Astrocyte (in vitro differentiated cells and primary cell): ENCODE results near the gene TEN1.

Experiments used
- EZH2 ChIP-seq: IDR thresholded peaks from 2 replicates; pipeline ENCODE4 v1.6.1; 2012; ENCODE audit warnings: mild to moderate bottlenecking, low read length, inconsistent platforms; ENCODE audit not compliant: insufficient read depth
- TF ChIP-seq, protein P1 (sequence below): IDR thresholded peaks from 2 replicates; pipeline ENCODE4 v1.5.1; 2011; ENCODE audit warnings: low read depth, mild to moderate bottlenecking, inconsistent platforms, low read length, moderate library complexity; ENCODE audit not compliant: insufficient read depth

DNA sequence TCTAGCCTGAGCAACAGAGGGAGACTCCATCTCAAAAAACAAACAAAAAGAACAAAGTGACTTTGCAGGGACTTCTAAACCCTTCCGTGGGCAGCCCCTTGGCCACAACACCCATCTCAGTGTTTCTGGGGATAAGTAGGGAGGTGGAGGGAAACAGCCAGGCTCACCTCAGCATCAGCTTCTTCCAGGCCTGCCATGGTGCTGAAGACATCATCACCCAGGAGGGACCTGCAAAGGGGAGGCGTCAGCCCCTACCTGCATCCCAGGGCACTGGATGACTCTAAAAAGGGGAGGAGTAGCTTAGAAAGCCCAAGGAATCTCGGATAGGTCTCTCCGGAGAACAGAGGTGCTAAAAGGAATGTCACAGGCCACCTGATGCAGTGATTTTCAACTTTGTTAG lies 48.0 kb upstream of the TEN1 start:
- TF ChIP-seq, protein P1, sequence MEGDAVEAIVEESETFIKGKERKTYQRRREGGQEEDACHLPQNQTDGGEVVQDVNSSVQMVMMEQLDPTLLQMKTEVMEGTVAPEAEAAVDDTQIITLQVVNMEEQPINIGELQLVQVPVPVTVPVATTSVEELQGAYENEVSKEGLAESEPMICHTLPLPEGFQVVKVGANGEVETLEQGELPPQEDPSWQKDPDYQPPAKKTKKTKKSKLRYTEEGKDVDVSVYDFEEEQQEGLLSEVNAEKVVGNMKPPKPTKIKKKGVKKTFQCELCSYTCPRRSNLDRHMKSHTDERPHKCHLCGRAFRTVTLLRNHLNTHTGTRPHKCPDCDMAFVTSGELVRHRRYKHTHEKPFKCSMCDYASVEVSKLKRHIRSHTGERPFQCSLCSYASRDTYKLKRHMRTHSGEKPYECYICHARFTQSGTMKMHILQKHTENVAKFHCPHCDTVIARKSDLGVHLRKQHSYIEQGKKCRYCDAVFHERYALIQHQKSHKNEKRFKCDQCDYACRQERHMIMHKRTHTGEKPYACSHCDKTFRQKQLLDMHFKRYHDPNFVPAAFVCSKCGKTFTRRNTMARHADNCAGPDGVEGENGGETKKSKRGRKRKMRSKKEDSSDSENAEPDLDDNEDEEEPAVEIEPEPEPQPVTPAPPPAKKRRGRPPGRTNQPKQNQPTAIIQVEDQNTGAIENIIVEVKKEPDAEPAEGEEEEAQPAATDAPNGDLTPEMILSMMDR, result no peak
- no peak for TF ChIP-seq EZH2
